Measurements from ENCODE around the gene RIT2.
A peak's percentile ranks its signal among the peaks of the same experiment; 100 is the strongest.
"Not testable (repeated sequence)": the region's sequence is repeated elsewhere in the genome, so short reads cannot be mapped to it uniquely, and the experiment has no call there.

Gene RIT2

GRCh38 chr18:42742969-42743368 lies 372.5 kb downstream of the RIT2 start:
- Mint-ChIP-seq H3K4me1 (no peaks in the 10 kb centered on the region), H3K36me3 (ENCODE audit: low read depth) (no peaks in the 10 kb centered on the region), H3K27ac (no peak overlapping the region), H3K9me3 (peaks cover 8% of the 10 kb centered on the region), H3K4me3 (no peak overlapping the region), H3K27me3 (ENCODE audit: low read depth, poor library complexity) (no peaks in the 10 kb centered on the region)
- DNase-seq: no peak
- TF ChIP-seq CTCF (IDR thresholded peaks at IDR 0.05): no peak

DNA sequence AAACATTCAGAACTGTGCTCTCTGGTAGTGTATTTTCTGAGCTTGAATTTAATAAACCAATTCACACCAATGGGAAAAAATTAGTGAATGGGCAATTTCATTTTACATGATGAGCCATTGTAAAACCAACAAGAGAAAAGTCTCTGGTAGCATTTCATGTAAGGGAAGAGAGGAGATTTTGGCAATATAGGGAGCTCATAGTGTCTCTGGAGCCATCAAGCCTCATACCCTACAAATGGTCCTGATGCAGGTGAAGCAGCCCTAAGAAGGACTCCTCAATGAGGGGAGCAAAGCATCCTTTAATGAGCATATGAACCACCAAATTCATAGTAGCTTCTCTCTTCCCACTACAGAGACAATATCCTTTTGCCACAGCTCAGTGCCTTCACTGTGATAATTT lies 373.0 kb downstream of the RIT2 start:
- Mint-ChIP-seq H3K4me3 (no peak overlapping the region), H3K27me3 (ENCODE audit: low read depth, poor library complexity) (no peaks in the 10 kb centered on the region), H3K36me3 (ENCODE audit: low read depth) (no peaks in the 10 kb centered on the region), H3K9me3 (peaks cover 4% of the 10 kb centered on the region), H3K27ac (no peak overlapping the region), H3K4me1 (no peaks in the 10 kb centered on the region)
- DNase-seq: no peak
- TF ChIP-seq CTCF (IDR thresholded peaks at IDR 0.05): no peak

- H3K27ac Mint-ChIP-seq; H3K4me1 Mint-ChIP-seq; DNase-seq; H3K36me3 Mint-ChIP-seq (ENCODE audit: low read depth); H3K27me3 Mint-ChIP-seq (ENCODE audit: low read depth, poor library complexity); H3K9me3 Mint-ChIP-seq; H3K4me3 Mint-ChIP-seq: not testable (repeated sequence)
These were observed 373.6 kb downstream of the RIT2 start for GRCh38 chr18:42741805-42742347.

- not testable (repeated sequence) for H3K27me3 Mint-ChIP-seq (ENCODE audit: low read depth, poor library complexity); H3K9me3 Mint-ChIP-seq; H3K36me3 Mint-ChIP-seq (ENCODE audit: low read depth); H3K4me1 Mint-ChIP-seq; H3K27ac Mint-ChIP-seq; DNase-seq; H3K4me3 Mint-ChIP-seq
These were observed 374.2 kb downstream of the RIT2 start for GRCh38 chr18:42741299-42741698.

DNA sequence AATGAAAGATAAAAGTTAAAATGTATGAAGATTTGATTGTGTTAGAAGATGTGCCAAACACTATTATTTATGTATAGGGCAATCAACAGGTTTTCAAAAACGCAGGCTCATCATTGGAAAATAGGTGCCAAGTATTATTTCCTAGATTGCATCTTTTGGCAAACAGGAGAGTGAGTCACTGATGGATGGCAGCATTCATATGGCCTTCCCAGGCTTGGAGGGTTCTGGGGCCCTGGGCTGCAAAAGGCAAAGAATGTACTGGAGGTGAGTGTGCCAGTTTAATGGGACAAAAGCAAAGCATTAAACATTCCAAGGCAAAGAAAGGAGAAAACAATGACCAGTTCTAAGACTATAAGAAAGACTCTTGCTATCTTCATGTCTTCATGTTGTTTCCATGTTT lies 379.4 kb downstream of the RIT2 start:
- Mint-ChIP-seq H3K27me3 (ENCODE audit: low read depth, poor library complexity) (no peaks in the 10 kb centered on the region), H3K36me3 (ENCODE audit: low read depth) (no peaks in the 10 kb centered on the region), H3K4me3 (no peak overlapping the region), H3K4me1 (no peaks in the 10 kb centered on the region), H3K9me3 (no peaks in the 10 kb centered on the region), H3K27ac (no peak overlapping the region)
- TF ChIP-seq CTCF (IDR thresholded peaks at IDR 0.05): no peak
- DNase-seq: no peak

DNA sequence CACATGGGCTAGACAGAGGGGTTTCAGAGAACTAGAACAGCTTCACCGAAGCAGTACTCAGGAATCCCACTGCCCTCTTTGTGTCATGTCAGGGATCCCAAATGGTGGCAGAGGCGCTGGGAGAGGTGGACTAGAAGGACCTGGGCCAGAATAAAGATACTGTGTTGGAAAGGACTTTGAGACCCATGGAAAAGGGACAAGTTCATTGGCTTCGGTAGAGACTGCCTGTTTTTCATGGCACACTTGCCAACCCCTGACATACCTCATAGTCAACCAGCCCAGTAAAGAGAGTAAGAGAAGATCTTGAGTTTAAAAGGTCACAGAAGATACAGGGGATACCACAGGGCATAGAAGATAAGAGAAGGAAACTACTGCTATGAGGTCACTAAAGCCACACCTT lies 381.0 kb downstream of the RIT2 start:
- Mint-ChIP-seq H3K9me3 (no peaks in the 10 kb centered on the region), H3K4me3 (no peak overlapping the region), H3K36me3 (ENCODE audit: low read depth) (no peaks in the 10 kb centered on the region), H3K27me3 (ENCODE audit: low read depth, poor library complexity) (no peaks in the 10 kb centered on the region), H3K27ac (peak overlapping the region; percentile 27), H3K4me1 (no peaks in the 10 kb centered on the region)
- no peak for TF ChIP-seq CTCF (IDR thresholded peaks at IDR 0.05)
- DNase-seq: no peak

DNA sequence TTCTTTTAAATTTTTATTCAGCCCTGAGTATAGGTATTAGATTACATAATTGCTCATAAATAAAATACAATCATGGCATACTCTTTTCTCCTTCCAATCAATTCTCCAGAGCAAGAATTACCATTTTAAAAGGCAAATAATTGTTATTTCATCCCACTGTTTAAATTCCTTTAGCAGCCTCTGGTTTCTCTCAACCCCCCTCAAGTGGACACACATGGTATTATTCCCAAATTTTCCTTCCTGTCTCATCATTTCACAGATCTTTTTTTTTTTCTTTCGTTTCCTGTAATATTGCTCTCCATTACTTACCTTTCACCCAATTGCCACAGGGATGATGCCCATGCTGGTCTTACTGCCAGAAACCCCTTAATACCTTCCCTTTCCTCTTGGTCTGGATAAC lies 385.2 kb downstream of the RIT2 start:
- TF ChIP-seq CTCF (IDR thresholded peaks at IDR 0.05): peak; percentile 36
- DNase-seq: no peak
- Mint-ChIP-seq H3K9me3 (peaks cover 5% of the 10 kb centered on the region), H3K36me3 (ENCODE audit: low read depth) (no peaks in the 10 kb centered on the region), H3K27me3 (ENCODE audit: low read depth, poor library complexity) (peaks cover 3% of the 10 kb centered on the region), H3K4me1 (no peaks in the 10 kb centered on the region), H3K27ac (no peak overlapping the region), H3K4me3 (no peak overlapping the region)

Measured in nephron progenitor cell (in vitro differentiated cells).